HT1080 (cell line): Measurements from ENCODE around the gene WDR55. TPM values are rescaled to one million over a fixed set of nuclear protein-coding genes. Genes with fewer than 3 reads are reported as not detected.
"Not testable (repeated sequence)": the region's sequence is repeated elsewhere in the genome, so short reads cannot be mapped to it uniquely, and the experiment has no call there.

Source experiments
- DNase-seq: peaks from one replicate; pipeline ENCODE4 v3.0.0-alpha.2; 2015; ENCODE audit warnings: low read depth
- polyA plus RNA-seq, 2 experiments: library from polyadenylated mRNA; depleted of rRNA; stranded (reverse); fragments of >200 nt; gene quantifications; 2 replicates each; pipeline ENCODE4 v1.2.3, GENCODE V29; 2015
- total RNA-seq: library from RNA; depleted of rRNA; stranded (reverse); fragments of >200 nt; shearing (Covaris generic); gene quantifications from 2 replicates; pipeline ENCODE4 v1.2.3, GENCODE V29; 2014; rRNA removed

Gene WDR55
- total RNA-seq = 29.4 and 41.4 TPM in 2 replicates
- 27.1 and 27.6 TPM in 2 replicates for polyA plus RNA-seq (2015; cell fraction: cytosol; rRNA removed)
- polyA plus RNA-seq (2015; cell fraction: nucleus; rRNA removed) = 47.2 and 54.2 TPM in 2 replicates

GRCh38 chr5:140664359-140665119 lies at the start of gene WDR55:
Gene WDR55 (plus strand): TSS chr5:140664904. CDS start chr5:140664913, 9 bp downstream.
- peak; percentile 93 for DNase-seq

- DNase-seq = no peak
Observed at GRCh38 chr5:140622301-140622700, 42.4 kb upstream of the WDR55 start.

GRCh38 chr5:140623061-140623460 lies 41.6 kb upstream of the WDR55 start:
- not testable (repeated sequence) for DNase-seq

- peak; percentile 63 for DNase-seq
Observed at GRCh38 chr5:140624886-140625285, 39.8 kb upstream of the WDR55 start.

- no peak for DNase-seq
Observed at GRCh38 chr5:140627972-140628371, 36.7 kb upstream of the WDR55 start.

GRCh38 chr5:140628711-140629110 lies 36.0 kb upstream of the WDR55 start:
- peak; percentile 51 for DNase-seq

- peak; percentile 29 for DNase-seq
Observed at GRCh38 chr5:140630292-140631035, 34.2 kb upstream of the WDR55 start.

- DNase-seq = no peak
Observed at GRCh38 chr5:140631036-140631417, 33.7 kb upstream of the WDR55 start.

- DNase-seq = no peak
Observed at GRCh38 chr5:140631831-140632365, 32.8 kb upstream of the WDR55 start.

GRCh38 chr5:140632366-140633020 lies 32.2 kb upstream of the WDR55 start:
- DNase-seq = no peak

- DNase-seq = peak; percentile 44
Observed at GRCh38 chr5:140633021-140633471, 31.7 kb upstream of the WDR55 start, which contains the start of gene CD14. Gene CD14 (minus strand): TSS chr5:140633175. CDS start chr5:140633071, 104 bp downstream.

GRCh38 chr5:140633501-140633900 lies 31.2 kb upstream of the WDR55 start:
- no peak for DNase-seq

- no peak for DNase-seq
Observed at GRCh38 chr5:140634103-140634502, 30.6 kb upstream of the WDR55 start.

GRCh38 chr5:140635291-140636257 lies 29.1 kb upstream of the WDR55 start:
- no peak for DNase-seq

- DNase-seq = no peak
Observed at GRCh38 chr5:140637371-140638100, 27.2 kb upstream of the WDR55 start.

GRCh38 chr5:140638898-140639147 lies 25.9 kb upstream of the WDR55 start:
- DNase-seq = not testable (repeated sequence)

- peak; percentile 84 for DNase-seq
Observed at GRCh38 chr5:140639148-140639981, 25.3 kb upstream of the WDR55 start, which contains the start of gene TMCO6. Gene TMCO6 (plus strand): TSS chr5:140639451. CDS start chr5:140639528, 77 bp downstream.

- DNase-seq = no peak
Observed at GRCh38 chr5:140641716-140642115, 23.0 kb upstream of the WDR55 start.

GRCh38 chr5:140642718-140643117 lies 22.0 kb upstream of the WDR55 start:
- no peak for DNase-seq
